OCI-LY1 (cell line): ENCODE measurements around the gene UTP25.

Source experiments
- EZH2 ChIP-seq: fragments of 200-600 bp; sonication (generic), shearing (Covaris generic); IDR thresholded peaks from 2 replicates; pipeline ENCODE4 v1.8.0; 2017; ENCODE audit warnings: borderline replicate concordance, mixed run types, mild to moderate bottlenecking, antibody characterized with exemption, low read length, moderate library complexity, mixed read lengths
- TF ChIP-seq, protein P1 (sequence below): fragments of 200-600 bp; sonication (generic), shearing (Covaris generic); IDR thresholded peaks from 2 replicates; pipeline ENCODE4 v1.5.1; 2017; ENCODE audit warnings: mild to moderate bottlenecking, antibody characterized with exemption, low read length, moderate library complexity, mixed read lengths

DNA sequence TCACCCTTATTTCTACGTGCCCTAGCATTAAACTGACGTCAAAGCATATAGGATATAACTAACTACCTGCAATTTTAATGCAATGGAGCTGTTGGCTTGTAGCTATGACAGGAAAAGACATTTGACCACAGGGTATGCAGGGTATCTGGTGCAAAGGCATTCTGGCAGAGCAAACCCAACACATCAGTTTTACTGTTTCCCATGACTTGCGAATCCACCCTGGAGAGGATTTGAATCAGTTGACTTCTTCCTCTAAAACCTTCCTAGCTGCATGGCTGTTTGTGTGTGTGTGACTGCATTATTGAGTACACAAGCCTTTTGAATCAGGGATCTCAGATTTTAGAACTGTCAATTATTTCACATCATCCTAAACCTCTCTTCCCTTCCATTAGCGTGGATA, 68.6 kb downstream of the UTP25 start:
- TF ChIP-seq, protein P1, sequence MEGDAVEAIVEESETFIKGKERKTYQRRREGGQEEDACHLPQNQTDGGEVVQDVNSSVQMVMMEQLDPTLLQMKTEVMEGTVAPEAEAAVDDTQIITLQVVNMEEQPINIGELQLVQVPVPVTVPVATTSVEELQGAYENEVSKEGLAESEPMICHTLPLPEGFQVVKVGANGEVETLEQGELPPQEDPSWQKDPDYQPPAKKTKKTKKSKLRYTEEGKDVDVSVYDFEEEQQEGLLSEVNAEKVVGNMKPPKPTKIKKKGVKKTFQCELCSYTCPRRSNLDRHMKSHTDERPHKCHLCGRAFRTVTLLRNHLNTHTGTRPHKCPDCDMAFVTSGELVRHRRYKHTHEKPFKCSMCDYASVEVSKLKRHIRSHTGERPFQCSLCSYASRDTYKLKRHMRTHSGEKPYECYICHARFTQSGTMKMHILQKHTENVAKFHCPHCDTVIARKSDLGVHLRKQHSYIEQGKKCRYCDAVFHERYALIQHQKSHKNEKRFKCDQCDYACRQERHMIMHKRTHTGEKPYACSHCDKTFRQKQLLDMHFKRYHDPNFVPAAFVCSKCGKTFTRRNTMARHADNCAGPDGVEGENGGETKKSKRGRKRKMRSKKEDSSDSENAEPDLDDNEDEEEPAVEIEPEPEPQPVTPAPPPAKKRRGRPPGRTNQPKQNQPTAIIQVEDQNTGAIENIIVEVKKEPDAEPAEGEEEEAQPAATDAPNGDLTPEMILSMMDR: no peak
- no peak for TF ChIP-seq EZH2
